ENCODE data around the gene ADCY3. TPM values are rescaled to one million over a fixed set of nuclear protein-coding genes. Genes with fewer than 3 reads are reported as not detected.

The ADCY3 gene
- polyA plus RNA-seq, 1 donor (not counting 4 experiments of a cell fraction or from before 2014, with no cell fraction given) = 33.2 TPM

GRCh38 chr2:24774373-24774772 lies 145.7 kb downstream of the ADCY3 start:
- Histone ChIP-seq H2AFZ (ENCODE audit: control insufficient read depth, low read length) (no peak overlapping the region), H3K9me3 (ENCODE audit: control insufficient read depth, low read depth, low read length) (no peaks in the 10 kb centered on the region), H3K4me3 (ENCODE audit: control insufficient read depth in 2 of 3, extremely low read depth in 1 of 3, insufficient read depth in 2 of 3, low read depth in 1 of 3, low read length in 3 of 3) (no peak overlapping the region), H3K4me1 (ENCODE audit: control insufficient read depth, extremely low read depth, insufficient read depth, low read length) (no peaks in the 10 kb centered on the region), H3K9ac (ENCODE audit: control insufficient read depth, extremely low read depth, insufficient read depth, low read length) (no peak overlapping the region), H4K20me1 (ENCODE audit: control insufficient read depth, extremely low read depth, insufficient read depth, low read length) (no peaks in the 10 kb centered on the region), H3K9me1 (ENCODE audit: control insufficient read depth, extremely low read depth, insufficient read depth, low read length) (no peaks in the 10 kb centered on the region), H3K36me3 (ENCODE audit: control insufficient read depth in 2 of 2, extremely low read depth in 1 of 2, insufficient read depth in 2 of 2, low read length in 2 of 2) (no peaks in the 10 kb centered on the region), H3K4me2 (ENCODE audit: control insufficient read depth, extremely low read depth, insufficient read depth, low read depth, low read length) (no peak overlapping the region), H3K27ac (ENCODE audit: control insufficient read depth, insufficient read depth, low read length) (no peak overlapping the region), H3K27me3 (ENCODE audit: control insufficient read depth, extremely low read depth, insufficient read depth, low read length) (no peaks in the 10 kb centered on the region), H3K79me2 (ENCODE audit: control insufficient read depth, insufficient read depth, low read length) (no peaks in the 10 kb centered on the region)
- DNase-seq (ENCODE audit: low read depth, low spot score) (no peak), FAIRE-seq (no peak)
- TF ChIP-seq CTCF (optimal IDR thresholded peaks at IDR 0.05 in 1 of 3, IDR thresholded peaks at IDR 0.05 in 1 of 3, conservative IDR thresholded peaks at IDR 0.05 in 1 of 3; ENCODE audit: extremely low read depth in 1 of 3, insufficient read depth in 2 of 3, low read length in 3 of 3) = no peak
- no peak for TF ChIP-seq EZH2 (IDR thresholded peaks at IDR 0.05; ENCODE audit: low read length)
- dilution Hi-C loops (cut with MboI; ENCODE audit: extremely low pct_ligation_motif_present, low sequenced_read_pairs) = no loop called here

- DNase-seq (ENCODE audit: low read depth, low spot score) (no peak), FAIRE-seq (no peak)
- H3K9me3 ChIP-seq (ENCODE audit: control insufficient read depth, low read depth, low read length) = no peaks in the 10 kb centered on the region
- no peaks in the 10 kb centered on the region for H3K36me3 ChIP-seq (ENCODE audit: control insufficient read depth in 2 of 2, extremely low read depth in 1 of 2, insufficient read depth in 2 of 2, low read length in 2 of 2)
- H3K27ac ChIP-seq (ENCODE audit: control insufficient read depth, insufficient read depth, low read length) = no peak overlapping the region
- no peaks in the 10 kb centered on the region for H3K79me2 ChIP-seq (ENCODE audit: control insufficient read depth, insufficient read depth, low read length)
- no peaks in the 10 kb centered on the region for H3K27me3 ChIP-seq (ENCODE audit: control insufficient read depth, extremely low read depth, insufficient read depth, low read length)
- H2AFZ ChIP-seq (ENCODE audit: control insufficient read depth, low read length) = no peak overlapping the region
- H3K9me1 ChIP-seq (ENCODE audit: control insufficient read depth, extremely low read depth, insufficient read depth, low read length) = no peaks in the 10 kb centered on the region
- dilution Hi-C loops (cut with MboI; ENCODE audit: extremely low pct_ligation_motif_present, low sequenced_read_pairs) = no loop called here
- H3K9ac ChIP-seq (ENCODE audit: control insufficient read depth, extremely low read depth, insufficient read depth, low read length) = no peak overlapping the region
- H3K4me2 ChIP-seq (ENCODE audit: control insufficient read depth, extremely low read depth, insufficient read depth, low read depth, low read length) = no peak overlapping the region
- no peak overlapping the region for H3K4me3 ChIP-seq (ENCODE audit: control insufficient read depth in 2 of 3, extremely low read depth in 1 of 3, insufficient read depth in 2 of 3, low read depth in 1 of 3, low read length in 3 of 3)
- no peaks in the 10 kb centered on the region for H3K4me1 ChIP-seq (ENCODE audit: control insufficient read depth, extremely low read depth, insufficient read depth, low read length)
- H4K20me1 ChIP-seq (ENCODE audit: control insufficient read depth, extremely low read depth, insufficient read depth, low read length) = no peaks in the 10 kb centered on the region
- TF ChIP-seq CTCF (optimal IDR thresholded peaks at IDR 0.05 in 1 of 3, IDR thresholded peaks at IDR 0.05 in 1 of 3, conservative IDR thresholded peaks at IDR 0.05 in 1 of 3; ENCODE audit: extremely low read depth in 1 of 3, insufficient read depth in 2 of 3, low read length in 3 of 3) (no peak), EZH2 (IDR thresholded peaks at IDR 0.05; ENCODE audit: low read length) (no peak)
These were observed 148.1 kb downstream of the ADCY3 start for GRCh38 chr2:24771764-24772586.

All from keratinocyte (primary cell).